ENCODE data around the gene CHST14.

The CHST14 gene

DNA sequence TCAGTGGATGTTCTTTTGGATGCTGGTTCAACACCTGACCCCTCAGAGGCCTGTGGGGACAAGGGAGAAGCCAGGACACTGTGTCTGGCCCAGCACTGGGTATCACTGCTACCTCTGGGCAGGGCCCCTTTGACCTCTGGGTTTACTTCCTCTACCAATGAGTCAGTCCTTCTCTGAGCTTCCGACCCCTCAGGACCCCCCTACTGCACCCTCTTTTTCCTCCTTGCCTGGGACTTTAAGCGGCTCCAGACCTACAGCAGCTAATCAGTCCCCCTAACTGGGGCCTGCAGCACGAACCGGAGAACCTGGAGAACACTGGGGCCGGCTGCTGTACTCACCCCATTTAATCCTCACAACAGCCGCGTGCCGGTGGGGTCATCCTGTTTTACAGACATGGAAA, 3.8 kb downstream of the CHST14 start:
- no peak overlapping the region for H3K4me3 ChIP-seq (ENCODE audit: low read depth, low read length)
- no peak for DNase-seq
- TF ChIP-seq, protein P1, sequence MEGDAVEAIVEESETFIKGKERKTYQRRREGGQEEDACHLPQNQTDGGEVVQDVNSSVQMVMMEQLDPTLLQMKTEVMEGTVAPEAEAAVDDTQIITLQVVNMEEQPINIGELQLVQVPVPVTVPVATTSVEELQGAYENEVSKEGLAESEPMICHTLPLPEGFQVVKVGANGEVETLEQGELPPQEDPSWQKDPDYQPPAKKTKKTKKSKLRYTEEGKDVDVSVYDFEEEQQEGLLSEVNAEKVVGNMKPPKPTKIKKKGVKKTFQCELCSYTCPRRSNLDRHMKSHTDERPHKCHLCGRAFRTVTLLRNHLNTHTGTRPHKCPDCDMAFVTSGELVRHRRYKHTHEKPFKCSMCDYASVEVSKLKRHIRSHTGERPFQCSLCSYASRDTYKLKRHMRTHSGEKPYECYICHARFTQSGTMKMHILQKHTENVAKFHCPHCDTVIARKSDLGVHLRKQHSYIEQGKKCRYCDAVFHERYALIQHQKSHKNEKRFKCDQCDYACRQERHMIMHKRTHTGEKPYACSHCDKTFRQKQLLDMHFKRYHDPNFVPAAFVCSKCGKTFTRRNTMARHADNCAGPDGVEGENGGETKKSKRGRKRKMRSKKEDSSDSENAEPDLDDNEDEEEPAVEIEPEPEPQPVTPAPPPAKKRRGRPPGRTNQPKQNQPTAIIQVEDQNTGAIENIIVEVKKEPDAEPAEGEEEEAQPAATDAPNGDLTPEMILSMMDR (IDR thresholded peaks at IDR 0.05; ENCODE audit: low read depth, low read length): no peak
- H3K4me1 ChIP-seq: no peaks in the 10 kb centered on the region; the same call in 1 of the 2 replicates
- H3K9me3 ChIP-seq: no peaks in the 10 kb centered on the region
- H3K36me3 ChIP-seq: no peaks in the 10 kb centered on the region
- H3K27me3 ChIP-seq: no peaks in the 10 kb centered on the region

DNA sequence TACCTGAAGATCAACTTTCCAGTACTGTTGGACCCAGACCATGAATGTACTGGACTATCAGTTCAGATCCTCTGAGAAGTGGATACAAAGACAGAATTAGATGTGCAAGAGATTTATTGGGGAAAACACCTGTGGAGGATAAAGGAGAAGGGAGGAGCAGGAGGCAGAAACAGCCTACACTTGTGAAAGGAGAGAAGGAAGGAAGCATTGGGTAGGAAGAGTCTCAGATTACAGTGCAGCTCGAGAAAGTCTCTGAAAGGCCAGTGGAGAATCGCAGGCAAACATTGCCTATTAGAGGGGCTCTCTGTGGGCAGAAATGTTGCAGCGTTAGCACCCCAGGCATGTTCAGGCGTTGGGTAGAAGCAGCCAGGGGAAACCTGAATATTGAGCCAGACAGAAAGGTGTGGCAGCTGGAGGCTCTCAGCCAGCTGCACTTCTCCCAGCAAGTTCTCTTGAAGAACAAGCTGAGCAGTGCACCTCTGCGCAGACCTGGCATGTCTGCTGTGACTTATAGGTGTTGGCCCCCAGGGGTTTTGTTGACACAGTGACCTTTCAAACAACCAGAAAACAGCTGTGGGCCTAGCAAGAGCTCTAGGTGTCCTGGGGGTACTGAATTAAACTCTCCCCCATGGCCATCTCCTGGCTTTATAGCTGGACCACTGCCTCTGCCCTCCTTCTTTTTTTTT, 7.0 kb downstream of the CHST14 start:
- DNase-seq: no peak
- Histone ChIP-seq H3K9me3 (no peaks in the 10 kb centered on the region), H3K4me3 (ENCODE audit: low read depth, low read length) (no peak overlapping the region), H3K4me1 (no peaks in the 10 kb centered on the region), H3K36me3 (no peaks in the 10 kb centered on the region), H3K27me3 (no peaks in the 10 kb centered on the region)
- TF ChIP-seq, protein P1 (IDR thresholded peaks at IDR 0.05; ENCODE audit: low read depth, low read length): no peak

DNA sequence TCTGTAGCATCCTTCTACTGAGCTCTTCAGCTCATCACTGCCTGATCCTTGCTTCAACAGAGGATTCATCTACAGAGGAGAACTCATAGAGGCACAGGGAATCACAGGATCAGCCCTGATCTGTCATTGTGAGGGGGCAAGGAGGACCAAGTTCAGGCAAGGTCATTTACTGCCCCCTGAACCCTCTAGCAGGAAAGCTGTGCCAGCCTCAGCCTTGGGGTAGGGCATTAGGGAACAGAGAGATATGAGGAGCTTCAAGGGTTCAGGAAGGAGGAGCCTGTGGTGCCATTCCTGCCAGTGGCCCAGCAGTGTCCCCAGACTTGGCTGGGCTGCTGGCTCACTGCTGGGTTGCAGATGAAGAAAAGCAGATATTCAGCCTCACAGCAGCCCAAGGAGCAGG, 8.2 kb downstream of the CHST14 start:
- TF ChIP-seq, protein P1 (IDR thresholded peaks at IDR 0.05; ENCODE audit: low read depth, low read length): no peak
- DNase-seq: no peak
- no peak overlapping the region for H3K4me3 ChIP-seq (ENCODE audit: low read depth, low read length)
- H3K36me3 ChIP-seq: no peaks in the 10 kb centered on the region
- H3K9me3 ChIP-seq: no peaks in the 10 kb centered on the region
- no peaks in the 10 kb centered on the region for H3K4me1 ChIP-seq
- no peaks in the 10 kb centered on the region for H3K27me3 ChIP-seq

DNA sequence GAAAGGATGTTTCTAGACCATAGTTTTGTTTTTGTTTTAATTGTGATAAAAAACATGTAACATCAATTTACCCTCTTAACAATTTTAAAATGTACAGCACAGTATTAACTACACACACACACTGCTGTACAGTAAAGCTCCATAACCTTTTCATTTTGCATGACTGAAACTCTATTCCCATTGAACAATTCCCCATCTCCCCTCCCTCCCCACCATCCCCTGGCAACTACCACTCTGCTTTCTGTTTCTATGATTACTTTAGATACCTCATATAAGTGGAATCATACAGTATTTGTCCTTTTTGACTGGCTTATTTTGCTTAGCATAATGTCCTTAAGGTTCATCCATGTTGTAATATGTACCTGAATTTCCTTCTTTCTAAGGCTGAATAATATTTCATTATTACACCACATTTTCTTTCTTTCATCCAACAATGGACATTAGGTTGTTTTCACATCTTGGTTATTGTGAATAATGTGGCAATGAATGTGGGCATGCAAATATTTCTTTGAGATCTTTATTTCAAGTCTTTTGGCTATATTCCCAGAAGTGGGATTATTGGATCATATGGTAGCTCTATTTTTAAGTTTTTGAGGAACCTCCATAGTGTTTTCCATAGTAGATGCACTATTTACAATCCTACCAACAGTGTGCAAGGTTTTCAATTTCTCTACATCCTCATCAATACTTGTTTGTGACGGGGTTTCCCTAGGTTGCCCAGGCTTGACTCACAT, 10.7 kb downstream of the CHST14 start:
- H3K4me3 ChIP-seq (ENCODE audit: low read depth, low read length): no peak overlapping the region
- no peaks in the 10 kb centered on the region for H3K36me3 ChIP-seq
- H3K4me1 ChIP-seq: no peaks in the 10 kb centered on the region
- TF ChIP-seq, protein P1 (IDR thresholded peaks at IDR 0.05; ENCODE audit: low read depth, low read length): no peak
- no peak for DNase-seq
- H3K9me3 ChIP-seq: no peaks in the 10 kb centered on the region
- H3K27me3 ChIP-seq: no peaks in the 10 kb centered on the region

DNA sequence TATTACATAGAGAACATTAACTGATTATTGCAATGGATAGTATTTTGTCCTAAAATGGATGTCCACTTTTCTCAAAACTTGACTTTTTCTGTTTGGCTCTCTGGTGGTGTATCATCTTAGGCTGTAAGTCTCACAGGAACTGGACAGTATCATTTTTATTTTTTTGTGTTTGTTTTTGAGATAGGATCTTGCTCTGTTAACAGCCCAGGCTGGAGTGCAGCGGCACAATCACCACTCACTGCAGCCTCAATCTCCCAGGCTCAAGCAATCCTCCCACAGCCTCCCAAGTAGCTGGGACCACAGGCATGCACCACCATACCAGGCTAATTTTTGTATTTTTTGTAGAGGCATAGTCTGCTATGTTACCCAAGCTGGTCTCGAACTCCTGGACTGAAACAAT, 13.1 kb downstream of the CHST14 start:
- H3K36me3 ChIP-seq: no peaks in the 10 kb centered on the region
- DNase-seq: no peak
- H3K9me3 ChIP-seq: no peaks in the 10 kb centered on the region
- no peaks in the 10 kb centered on the region for H3K27me3 ChIP-seq
- no peaks in the 10 kb centered on the region for H3K4me1 ChIP-seq
- H3K4me3 ChIP-seq (ENCODE audit: low read depth, low read length): no peak overlapping the region
- TF ChIP-seq, protein P1 (IDR thresholded peaks at IDR 0.05; ENCODE audit: low read depth, low read length): no peak

All from BE2C (cell line).